Uterus (tissue), 4 donors: ENCODE results near the gene PDE4A. TPM values are rescaled to one million over a fixed set of nuclear protein-coding genes. Genes with fewer than 3 reads are reported as not detected.
A peak's percentile ranks its signal among the peaks of the same experiment; 100 is the strongest.

Experiments used
- DNase-seq, 2 donors: peaks; one replicate each; pipeline ENCODE4 v3.0.0-alpha.2; 2019 to 2020
- H3K27ac ChIP-seq, 2 donors: fragments of 200-600 bp; sonication (generic); 1 replicate in 1 of 2; 2 replicates in 1 of 2; pipeline ENCODE4 v1.5.1; 2016 to 2018
- H3K27me3 ChIP-seq, 2 donors: fragments of 200-600 bp; sonication (generic); one replicate each; pipeline ENCODE4 v1.5.1; 2018 to 2019; ENCODE audit warnings: control low read depth in 1 of 2
- H3K36me3 ChIP-seq, 2 donors: fragments of 200-600 bp; sonication (generic); one replicate each; pipeline ENCODE4 v1.5.1; 2019; ENCODE audit warnings: control low read depth in 1 of 2
- H3K4me1 ChIP-seq, 2 donors: fragments of 200-600 bp; sonication (generic); one replicate each; pipeline ENCODE4 v1.5.1; 2018 to 2019; ENCODE audit warnings: control low read depth in 1 of 2
- H3K4me3 ChIP-seq, 2 donors: fragments of 200-600 bp; sonication (generic); 1 replicate in 1 of 2; 2 replicates in 1 of 2; pipeline ENCODE4 v1.5.1; 2018 to 2019; ENCODE audit warnings: mild to moderate bottlenecking in 1 of 2
- H3K9me3 ChIP-seq, 2 donors: fragments of 200-600 bp; sonication (generic); one replicate each; pipeline ENCODE4 v1.5.1; 2019; ENCODE audit warnings: control low read depth in 1 of 2
- CTCF ChIP-seq, 4 experiments: fragments of 200-600 bp in 2 of 4; fragments of 450-650 bp in 2 of 4; sonication (generic) in 2 of 4; IDR thresholded peaks; one replicate each; pipeline ENCODE4 v1.5.1; 2016 to 2019; ENCODE audit warnings: antibody characterized with exemption in 4 of 4, mild to moderate bottlenecking in 2 of 4, moderate library complexity in 1 of 4
- POLR2A ChIP-seq, 2 donors: fragments of 450-650 bp; IDR thresholded peaks; one replicate each; pipeline ENCODE4 v1.6.1; 2016; ENCODE audit warnings: antibody characterized with exemption in 2 of 2, mild to moderate bottlenecking in 1 of 2, moderate library complexity in 1 of 2
- intact Hi-C: fragments of 100-400 bp; cut with DNase I; formaldehyde crosslinking; loops from one replicate; pipeline ENCODE4 v1.15.1; 2023; ENCODE audit warnings: low total_unique reads
- total RNA-seq, 4 donors: library from RNA; depleted of rRNA in 3 of 4; stranded (reverse); fragments of >200 nt in 3 of 4; gene quantifications; one replicate each; pipeline versions ENCODE4 v1.1.0 to v1.2.4, GENCODE V29; 2014 to 2023
- donor health status: DM: yes; HTN: yes; CAD: no.

Gene PDE4A
- total RNA-seq, 4 donors from 2014 or later: 3.2 to 10.6 (median 4.1) TPM

GRCh38 chr19:10497371-10497770 lies 77.0 kb downstream of the PDE4A start:
- no peaks in the 10 kb centered on the region for H3K9me3 ChIP-seq
- H3K27me3 ChIP-seq: no peaks in the 10 kb centered on the region
- no peak overlapping the region for H3K4me3 ChIP-seq
- no peak overlapping the region for H3K27ac ChIP-seq
- no peaks in the 10 kb centered on the region for H3K36me3 ChIP-seq
- peaks cover 0 to 10% of the 10 kb centered on the region in 2 donors for H3K4me1 ChIP-seq
- intact Hi-C loops: no loop called here
- TF ChIP-seq POLR2A (IDR thresholded peaks at IDR 0.05): no peak
- no peak for TF ChIP-seq CTCF (IDR thresholded peaks at IDR 0.05)
- DNase-seq: no peak

GRCh38 chr19:10499550-10500246 lies 79.4 kb downstream of the PDE4A start:
- intact Hi-C loops: no loop called here

GRCh38 chr19:10500247-10500592 lies 79.9 kb downstream of the PDE4A start:
- Histone ChIP-seq H3K4me1 (peaks cover 0 to 10% of the 10 kb centered on the region in 2 donors), H3K36me3 (no peaks in the 10 kb centered on the region), H3K27me3 (no peaks in the 10 kb centered on the region), H3K27ac (no peak overlapping the region), H3K9me3 (no peaks in the 10 kb centered on the region), H3K4me3 (no peak overlapping the region)
- TF ChIP-seq CTCF (IDR thresholded peaks at IDR 0.05) (no peak), POLR2A (IDR thresholded peaks at IDR 0.05) (no peak)
- intact Hi-C loops: no loop called here
- no peak for DNase-seq

More at GRCh38 chr19:10499550-10500246, 79.4 kb downstream of the PDE4A start:
- peaks cover 0 to 10% of the 10 kb centered on the region in 2 donors for H3K4me1 ChIP-seq
- no peak for DNase-seq
- no peak for TF ChIP-seq CTCF (IDR thresholded peaks at IDR 0.05)
- TF ChIP-seq POLR2A (IDR thresholded peaks at IDR 0.05): no peak
- H3K27ac ChIP-seq: no peak overlapping the region
- no peaks in the 10 kb centered on the region for H3K36me3 ChIP-seq
- no peak overlapping the region for H3K4me3 ChIP-seq
- H3K9me3 ChIP-seq: no peaks in the 10 kb centered on the region
- no peaks in the 10 kb centered on the region for H3K27me3 ChIP-seq

- intact Hi-C loops: no loop called here
- Histone ChIP-seq H3K4me3 (peak overlapping the region; percentile 73 to 79), H3K27me3 (no peaks in the 10 kb centered on the region), H3K4me1 (peaks cover 0 to 10% of the 10 kb centered on the region in 2 donors), H3K9me3 (no peaks in the 10 kb centered on the region), H3K27ac (peak overlapping the region; percentile 89), H3K36me3 (no peaks in the 10 kb centered on the region)
- DNase-seq: peak; percentile 62 to 68
- TF ChIP-seq CTCF (IDR thresholded peaks at IDR 0.05): no peak
- TF ChIP-seq POLR2A (IDR thresholded peaks at IDR 0.05): no peak
These were observed 81.7 kb downstream of the PDE4A start for GRCh38 chr19:10501971-10502523.

- H3K36me3 ChIP-seq: no peaks in the 10 kb centered on the region
- H3K27ac ChIP-seq: peak overlapping the region; percentile 89
- H3K4me3 ChIP-seq: peak overlapping the region; percentile 73 to 79
- peaks cover 0 to 10% of the 10 kb centered on the region in 2 donors for H3K4me1 ChIP-seq
- H3K9me3 ChIP-seq: no peaks in the 10 kb centered on the region
- no peaks in the 10 kb centered on the region for H3K27me3 ChIP-seq
- DNase-seq: peak; percentile 92
- intact Hi-C loops: no loop called here
- TF ChIP-seq POLR2A (IDR thresholded peaks at IDR 0.05) (peak; percentile 53 to 79), CTCF (IDR thresholded peaks at IDR 0.05) (peak in 3 of 4 experiments; percentile 11 to 45 (median 20))
These were observed 82.2 kb downstream of the PDE4A start for GRCh38 chr19:10502524-10503001.
